ENCODE data around the gene RTN4R. TPM values are rescaled to one million over a fixed set of nuclear protein-coding genes. Genes with fewer than 3 reads are reported as not detected.

The RTN4R gene
- total RNA-seq, 1 experiment from 2014 or later: 19.0 TPM

DNA sequence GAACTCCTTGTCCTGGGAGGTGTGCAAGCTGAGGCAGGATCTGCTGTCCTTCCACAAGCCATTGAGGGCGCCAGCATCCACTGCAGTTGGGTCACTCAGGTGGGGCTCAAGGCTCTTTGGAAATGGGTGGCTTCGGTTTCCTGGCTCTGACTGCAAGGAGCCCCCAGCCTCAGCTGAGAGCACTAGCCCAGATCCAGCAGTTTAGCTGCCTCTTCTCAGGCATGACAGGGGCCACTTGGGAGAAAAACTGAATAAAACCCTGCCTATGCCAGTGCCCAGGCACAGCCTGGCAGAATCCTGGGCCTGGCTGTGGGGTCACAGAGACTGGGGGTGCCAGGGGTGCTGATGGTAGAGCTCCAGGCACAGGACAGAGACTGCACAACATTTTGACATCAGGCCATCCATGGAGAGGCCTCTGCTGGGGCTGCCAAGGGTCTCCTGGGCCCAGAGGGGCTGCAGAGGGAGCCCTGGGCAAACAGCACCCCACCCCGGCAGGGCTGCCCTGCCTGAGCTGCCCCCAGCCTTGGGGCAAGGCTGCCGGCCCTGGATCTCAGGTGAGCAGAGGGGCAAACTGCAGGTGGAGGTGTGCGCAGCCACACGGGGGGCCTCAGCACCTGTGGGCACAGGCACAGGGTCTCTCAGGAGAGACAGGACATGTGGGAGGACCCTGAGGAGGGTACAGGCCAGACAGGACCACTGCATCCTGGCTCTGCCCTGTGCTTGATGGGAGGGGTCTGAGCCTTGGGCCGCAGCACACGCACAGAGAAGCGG lies 28.3 kb downstream of the RTN4R start:
- H4K20me1 ChIP-seq (ENCODE audit: insufficient read depth): no peaks in the 10 kb centered on the region
- no TSS peak for BruUV-seq (replicated peaks)
- intact Hi-C loops (cut with micrococcal nuclease): no loop called here
- DNase-seq (ENCODE audit: low read depth, low spot score) (no peak), ATAC-seq (no peak)
- H3K79me2 ChIP-seq (ENCODE audit: insufficient read depth, low read length): no peaks in the 10 kb centered on the region
- no peak overlapping the region for H2AFZ ChIP-seq (ENCODE audit: low read depth, low read length, poor library complexity, severe bottlenecking)
- H3K9me2 ChIP-seq (ENCODE audit: insufficient read depth): no peaks in the 10 kb centered on the region
- ChIA-PET CTCF (interaction anchor here (1.1 to 3.9 kb wide), 2 partner anchors 83 to 84 kb away, joined by 4 to 20 read pairs; no protein-coding TSS in a partner anchor), POLR2A (no interaction called here), RAD21 (ENCODE audit: low non-redundant PET in 1 of 2, low total read pairs in 2 of 2, uncharacterized antibody in 2 of 2, unreplicated experiment in 2 of 2) (interaction anchor here in 1 of 2 experiments (1.2 kb wide), 1 partner anchor 83 kb away, joined by 8 read pairs; no protein-coding TSS in a partner anchor)
- H3K4me2 ChIP-seq (ENCODE audit: low read length): no peak overlapping the region
- no peaks in the 10 kb centered on the region for H3K27me3 ChIP-seq (ENCODE audit: insufficient read depth, low read length)
- peaks cover 7 to 18% of the 10 kb centered on the region in 2 experiments; a peak in 3 of 4 replicates for H3K4me1 ChIP-seq (ENCODE audit: control insufficient read depth in 1 of 2, insufficient read depth in 2 of 2, low read length in 2 of 2)
- TF ChIP-seq JUND (IDR thresholded peaks at IDR 0.05) (no peak), TCF7L2 (IDR thresholded peaks at IDR 0.05; ENCODE audit: borderline replicate concordance, extremely low read depth, insufficient read depth, insufficient read length) (no peak), ELF1 (IDR thresholded peaks at IDR 0.05; ENCODE audit: borderline replicate concordance, low read depth) (no peak), EZH2phosphoT487 (IDR thresholded peaks at IDR 0.05; ENCODE audit: borderline replicate concordance) (no peak)
- TF ChIP-seq, protein P1, sequence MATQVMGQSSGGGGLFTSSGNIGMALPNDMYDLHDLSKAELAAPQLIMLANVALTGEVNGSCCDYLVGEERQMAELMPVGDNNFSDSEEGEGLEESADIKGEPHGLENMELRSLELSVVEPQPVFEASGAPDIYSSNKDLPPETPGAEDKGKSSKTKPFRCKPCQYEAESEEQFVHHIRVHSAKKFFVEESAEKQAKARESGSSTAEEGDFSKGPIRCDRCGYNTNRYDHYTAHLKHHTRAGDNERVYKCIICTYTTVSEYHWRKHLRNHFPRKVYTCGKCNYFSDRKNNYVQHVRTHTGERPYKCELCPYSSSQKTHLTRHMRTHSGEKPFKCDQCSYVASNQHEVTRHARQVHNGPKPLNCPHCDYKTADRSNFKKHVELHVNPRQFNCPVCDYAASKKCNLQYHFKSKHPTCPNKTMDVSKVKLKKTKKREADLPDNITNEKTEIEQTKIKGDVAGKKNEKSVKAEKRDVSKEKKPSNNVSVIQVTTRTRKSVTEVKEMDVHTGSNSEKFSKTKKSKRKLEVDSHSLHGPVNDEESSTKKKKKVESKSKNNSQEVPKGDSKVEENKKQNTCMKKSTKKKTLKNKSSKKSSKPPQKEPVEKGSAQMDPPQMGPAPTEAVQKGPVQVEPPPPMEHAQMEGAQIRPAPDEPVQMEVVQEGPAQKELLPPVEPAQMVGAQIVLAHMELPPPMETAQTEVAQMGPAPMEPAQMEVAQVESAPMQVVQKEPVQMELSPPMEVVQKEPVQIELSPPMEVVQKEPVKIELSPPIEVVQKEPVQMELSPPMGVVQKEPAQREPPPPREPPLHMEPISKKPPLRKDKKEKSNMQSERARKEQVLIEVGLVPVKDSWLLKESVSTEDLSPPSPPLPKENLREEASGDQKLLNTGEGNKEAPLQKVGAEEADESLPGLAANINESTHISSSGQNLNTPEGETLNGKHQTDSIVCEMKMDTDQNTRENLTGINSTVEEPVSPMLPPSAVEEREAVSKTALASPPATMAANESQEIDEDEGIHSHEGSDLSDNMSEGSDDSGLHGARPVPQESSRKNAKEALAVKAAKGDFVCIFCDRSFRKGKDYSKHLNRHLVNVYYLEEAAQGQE (IDR thresholded peaks at IDR 0.05; ENCODE audit: low read depth): no peak
- H3K36me3 ChIP-seq (ENCODE audit: control insufficient read depth in 1 of 2, insufficient read depth in 2 of 2, low read length in 2 of 2): no peaks in the 10 kb centered on the region
- no peaks in the 10 kb centered on the region for H3K9me3 ChIP-seq (ENCODE audit: control insufficient read depth in 1 of 2, insufficient read depth in 1 of 2, low read depth in 1 of 2, low read length in 2 of 2)
- H3K4me3 ChIP-seq (replicated peaks in 1 of 2; ENCODE audit: low read depth in 1 of 2, low read length in 2 of 2): no peak overlapping the region
- no peak overlapping the region for H3K9ac ChIP-seq (ENCODE audit: low read length)
- no peak overlapping the region for H3K27ac ChIP-seq (ENCODE audit: low read depth, low read length)

Measured in HCT116 (cell line).